Measurements from ENCODE around the gene PTPA. TPM values are rescaled to one million over a fixed set of nuclear protein-coding genes. Genes with fewer than 3 reads are reported as not detected.

PTPA gene
- polyA plus RNA-seq, 1 donor from 2014 or later, result 62.8 TPM

- Histone ChIP-seq H3K9me2 (ENCODE audit: insufficient read depth, low read length) (no peaks in the 10 kb centered on the region), H4K20me1 (ENCODE audit: insufficient read depth) (peaks cover 4% of the 10 kb centered on the region), H3K79me2 (replicated peaks; ENCODE audit: insufficient read depth, low read length) (peaks cover 9% of the 10 kb centered on the region), H3K9ac (ENCODE audit: low read length) (no peak overlapping the region), H2AFZ (ENCODE audit: low read depth, low read length) (no peak overlapping the region), H3K4me2 (ENCODE audit: low read length) (no peak overlapping the region), H3K4me3 (ENCODE audit: low read length) (no peak overlapping the region), H3K36me3 (ENCODE audit: insufficient read depth, low read length) (no peaks in the 10 kb centered on the region), H3K9me3 (ENCODE audit: low read length) (no peaks in the 10 kb centered on the region), H3K27me3 (ENCODE audit: insufficient read depth, low read depth, low read length) (no peaks in the 10 kb centered on the region), H3F3A (ENCODE audit: insufficient read depth, low read length, poor library complexity, severe bottlenecking) (no peaks in the 10 kb centered on the region), H3K27ac (ENCODE audit: low read length) (no peak overlapping the region)
- TF ChIP-seq POLR2AphosphoS5 (IDR thresholded peaks at IDR 0.05) (no peak), RAD21 (conservative IDR thresholded peaks at IDR 0.05) (no peak), EP300 (conservative IDR thresholded peaks at IDR 0.05; ENCODE audit: poor library complexity, severe bottlenecking) (no peak), REST (IDR thresholded peaks at IDR 0.05; ENCODE audit: borderline replicate concordance) (no peak), CTCF (IDR thresholded peaks at IDR 0.05; ENCODE audit: poor library complexity, severe bottlenecking) (no peak), SMC3 (conservative IDR thresholded peaks at IDR 0.05; ENCODE audit: poor library complexity) (no peak), EZH2 (IDR thresholded peaks at IDR 0.05; ENCODE audit: borderline replicate concordance, insufficient read depth, low read length, poor library complexity, severe bottlenecking) (no peak), TAF1 (IDR thresholded peaks at IDR 0.05; ENCODE audit: low read depth) (no peak), MXI1 (conservative IDR thresholded peaks at IDR 0.05; ENCODE audit: poor library complexity, severe bottlenecking) (no peak)
These were observed 70.0 kb downstream of the PTPA start for GRCh38 chr9:129181246-129181645.

- Histone ChIP-seq H4K20me1 (ENCODE audit: insufficient read depth) (peaks cover 4% of the 10 kb centered on the region), H3K27me3 (ENCODE audit: insufficient read depth, low read depth, low read length) (no peaks in the 10 kb centered on the region), H3K27ac (ENCODE audit: low read length) (no peak overlapping the region)
These were observed 70.9 kb downstream of the PTPA start for GRCh38 chr9:129182122-129182521.

More at GRCh38 chr9:129182122-129182521, 70.9 kb downstream of the PTPA start:
- H3K36me3 ChIP-seq (ENCODE audit: insufficient read depth, low read length), result no peaks in the 10 kb centered on the region
- no peak overlapping the region for H3K4me3 ChIP-seq (ENCODE audit: low read length)
- TF ChIP-seq CTCF (IDR thresholded peaks at IDR 0.05; ENCODE audit: poor library complexity, severe bottlenecking) (no peak), POLR2AphosphoS5 (IDR thresholded peaks at IDR 0.05) (no peak), REST (IDR thresholded peaks at IDR 0.05; ENCODE audit: borderline replicate concordance) (no peak), EP300 (conservative IDR thresholded peaks at IDR 0.05; ENCODE audit: poor library complexity, severe bottlenecking) (no peak), EZH2 (IDR thresholded peaks at IDR 0.05; ENCODE audit: borderline replicate concordance, insufficient read depth, low read length, poor library complexity, severe bottlenecking) (no peak), SMC3 (conservative IDR thresholded peaks at IDR 0.05; ENCODE audit: poor library complexity) (no peak), MXI1 (conservative IDR thresholded peaks at IDR 0.05; ENCODE audit: poor library complexity, severe bottlenecking) (no peak), RAD21 (conservative IDR thresholded peaks at IDR 0.05) (no peak), TAF1 (IDR thresholded peaks at IDR 0.05; ENCODE audit: low read depth) (no peak)
- H3K79me2 ChIP-seq (replicated peaks; ENCODE audit: insufficient read depth, low read length), result no peaks in the 10 kb centered on the region
- H3K9ac ChIP-seq (ENCODE audit: low read length), result no peak overlapping the region
- H2AFZ ChIP-seq (ENCODE audit: low read depth, low read length), result no peak overlapping the region
- H3K9me2 ChIP-seq (ENCODE audit: insufficient read depth, low read length), result no peaks in the 10 kb centered on the region
- H3K4me2 ChIP-seq (ENCODE audit: low read length), result no peak overlapping the region
- no peaks in the 10 kb centered on the region for H3F3A ChIP-seq (ENCODE audit: insufficient read depth, low read length, poor library complexity, severe bottlenecking)
- no peaks in the 10 kb centered on the region for H3K9me3 ChIP-seq (ENCODE audit: low read length)
